H1 (cell line): ENCODE data around the gene EFCAB8.

Source experiments
- BCL11A ChIP-seq, 2 experiments: IDR thresholded peaks; one replicate each; pipeline ENCODE4 v1.6.1; 2011; ENCODE audit warnings: low read depth in 2 of 2, low read length in 2 of 2, mild to moderate bottlenecking in 2 of 2
- CHD1 ChIP-seq: IDR thresholded peaks from 2 replicates; pipeline ENCODE4 v1.6.1; 2012; ENCODE audit warnings: low read depth, low read length, improper control_type of control experiment
- EZH2 ChIP-seq: fragments of 200-600 bp; sonication (generic); IDR thresholded peaks from 2 replicates; pipeline ENCODE4 v1.7.1; 2012; ENCODE audit warnings: low read depth, mild to moderate bottlenecking, moderate library complexity, low read length, inconsistent platforms; ENCODE audit not compliant: severe bottlenecking
- HDAC2 ChIP-seq, 2 experiments: fragments of 300-600 bp in 1 of 2; sonication (generic) in 1 of 2; IDR thresholded peaks; 2 replicates each; pipeline ENCODE4 v1.6.1; 2011 to 2012; ENCODE audit warnings: low read depth in 2 of 2, low read length in 2 of 2, mild to moderate bottlenecking in 2 of 2, moderate library complexity in 2 of 2, borderline replicate concordance in 1 of 2, inconsistent platforms in 1 of 2
- JUND ChIP-seq: IDR thresholded peaks from 2 replicates; pipeline ENCODE4 v1.6.1; 2011; ENCODE audit warnings: mild to moderate bottlenecking, improper control_type of control experiment, low read length
- MAFK ChIP-seq: IDR thresholded peaks from 2 replicates; pipeline ENCODE4 v1.6.1; 2012; ENCODE audit warnings: low read depth, mild to moderate bottlenecking, improper control_type of control experiment, low read length
- MAX ChIP-seq: IDR thresholded peaks from 2 replicates; pipeline ENCODE4 v1.6.1; 2012; ENCODE audit warnings: inconsistent platforms
- POLR2A ChIP-seq, 2 experiments: IDR thresholded peaks; 1 replicate in 1 of 2; 2 replicates in 1 of 2; pipeline ENCODE4 v1.6.1; 2011; ENCODE audit warnings: low read depth in 2 of 2, low read length in 2 of 2, mild to moderate bottlenecking in 2 of 2; ENCODE audit errors: control extremely low read depth in 1 of 2
- POLR2AphosphoS5 ChIP-seq: IDR thresholded peaks from 2 replicates; pipeline ENCODE4 v1.6.1; 2011; ENCODE audit warnings: low read depth, low read length
- RAD21 ChIP-seq, 2 experiments: IDR thresholded peaks in 1 of 2; conservative IDR thresholded peaks in 1 of 2; 2 replicates each; pipeline ENCODE4 v1.6.1; 2011; ENCODE audit warnings: low read depth in 2 of 2, low read length in 2 of 2, improper control_type of control experiment in 1 of 2, inconsistent platforms in 1 of 2, mild to moderate bottlenecking in 1 of 2, moderate library complexity in 1 of 2
- RBBP5 ChIP-seq: IDR thresholded peaks from 2 replicates; pipeline ENCODE4 v1.7.1; 2012; ENCODE audit warnings: low read depth, mild to moderate bottlenecking, inconsistent platforms, low read length, moderate library complexity, borderline replicate concordance
- RFX5 ChIP-seq: IDR thresholded peaks from 2 replicates; pipeline ENCODE4 v1.6.1; 2011; ENCODE audit warnings: low read depth, low read length, improper control_type of control experiment, borderline replicate concordance
- TEAD4 ChIP-seq: IDR thresholded peaks from 2 replicates; pipeline ENCODE4 v1.6.1; 2012; ENCODE audit warnings: low read depth, low read length, inconsistent platforms, mixed read lengths
- TF ChIP-seq, protein P1 (sequence below), 3 experiments: IDR thresholded peaks; 1 replicate in 2 of 3; 2 replicates in 1 of 3; pipeline versions ENCODE4 v1.5.1 to v1.6.1; 2011; ENCODE audit warnings: low read length in 3 of 3, mild to moderate bottlenecking in 3 of 3, inconsistent platforms in 2 of 3, low read depth in 1 of 3, moderate library complexity in 1 of 3; ENCODE audit not compliant: insufficient read depth in 1 of 3; ENCODE audit errors: control extremely low read depth in 1 of 3

DNA sequence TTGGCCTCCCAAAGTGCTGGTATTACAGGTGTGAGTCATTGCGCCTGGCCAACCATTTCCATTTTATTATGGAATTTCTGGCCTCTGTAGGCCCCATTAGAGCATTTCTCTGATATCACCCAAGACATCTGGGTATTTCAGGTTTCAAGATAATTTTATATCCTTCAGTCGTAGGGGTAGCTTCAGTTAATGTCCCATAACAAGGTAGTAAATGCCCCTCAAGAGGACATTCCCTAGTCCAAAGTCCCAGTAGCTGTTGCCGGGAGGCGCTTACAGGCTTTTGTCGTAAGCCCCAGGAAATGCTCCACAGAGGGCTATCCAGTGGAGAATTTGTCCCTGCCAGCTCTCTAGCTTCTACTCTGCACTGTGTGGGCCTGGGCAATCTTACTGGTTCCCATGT lies 24.4 kb downstream of the EFCAB8 start:
- TF ChIP-seq, protein P1, sequence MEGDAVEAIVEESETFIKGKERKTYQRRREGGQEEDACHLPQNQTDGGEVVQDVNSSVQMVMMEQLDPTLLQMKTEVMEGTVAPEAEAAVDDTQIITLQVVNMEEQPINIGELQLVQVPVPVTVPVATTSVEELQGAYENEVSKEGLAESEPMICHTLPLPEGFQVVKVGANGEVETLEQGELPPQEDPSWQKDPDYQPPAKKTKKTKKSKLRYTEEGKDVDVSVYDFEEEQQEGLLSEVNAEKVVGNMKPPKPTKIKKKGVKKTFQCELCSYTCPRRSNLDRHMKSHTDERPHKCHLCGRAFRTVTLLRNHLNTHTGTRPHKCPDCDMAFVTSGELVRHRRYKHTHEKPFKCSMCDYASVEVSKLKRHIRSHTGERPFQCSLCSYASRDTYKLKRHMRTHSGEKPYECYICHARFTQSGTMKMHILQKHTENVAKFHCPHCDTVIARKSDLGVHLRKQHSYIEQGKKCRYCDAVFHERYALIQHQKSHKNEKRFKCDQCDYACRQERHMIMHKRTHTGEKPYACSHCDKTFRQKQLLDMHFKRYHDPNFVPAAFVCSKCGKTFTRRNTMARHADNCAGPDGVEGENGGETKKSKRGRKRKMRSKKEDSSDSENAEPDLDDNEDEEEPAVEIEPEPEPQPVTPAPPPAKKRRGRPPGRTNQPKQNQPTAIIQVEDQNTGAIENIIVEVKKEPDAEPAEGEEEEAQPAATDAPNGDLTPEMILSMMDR (IDR thresholded peaks at IDR 0.05; ENCODE audit: control extremely low read depth in 1 of 3, insufficient read depth in 1 of 3, low read depth in 1 of 3, low read length in 3 of 3): no peak
- TF ChIP-seq RFX5: no peak
- no peak for TF ChIP-seq JUND
- TF ChIP-seq EZH2: no peak
- TF ChIP-seq TEAD4: no peak
- TF ChIP-seq HDAC2 (IDR thresholded peaks at IDR 0.05; ENCODE audit: borderline replicate concordance in 1 of 2, low read depth in 2 of 2, low read length in 2 of 2): no peak
- TF ChIP-seq MAFK: no peak
- TF ChIP-seq POLR2AphosphoS5: no peak
- TF ChIP-seq POLR2A (IDR thresholded peaks at IDR 0.05; ENCODE audit: control extremely low read depth in 1 of 2, low read depth in 2 of 2, low read length in 2 of 2): no peak
- no peak for TF ChIP-seq RAD21 (IDR thresholded peaks at IDR 0.05 in 1 of 2, conservative IDR thresholded peaks at IDR 0.05 in 1 of 2; ENCODE audit: low read depth in 2 of 2, low read length in 2 of 2)
- no peak for TF ChIP-seq MAX
- TF ChIP-seq CHD1: no peak
- TF ChIP-seq RBBP5: no peak
- TF ChIP-seq BCL11A (IDR thresholded peaks at IDR 0.05; ENCODE audit: low read depth in 2 of 2, low read length in 2 of 2): no peak
